Astrocyte (in vitro differentiated cells and primary cell): ENCODE data around the gene CPLX1.

ENCODE experiments used
- CTCF ChIP-seq: IDR thresholded peaks from 2 replicates; pipeline ENCODE4 v1.5.1; 2011; ENCODE audit warnings: low read depth, mild to moderate bottlenecking, inconsistent platforms, low read length, moderate library complexity; ENCODE audit not compliant: insufficient read depth
- EZH2 ChIP-seq: IDR thresholded peaks from 2 replicates; pipeline ENCODE4 v1.6.1; 2012; ENCODE audit warnings: mild to moderate bottlenecking, low read length, inconsistent platforms; ENCODE audit not compliant: insufficient read depth

- no peak for TF ChIP-seq CTCF
- TF ChIP-seq EZH2, result no peak
Measured at GRCh38 chr4:735583-735982, 90.3 kb downstream of the CPLX1 start.
